GM23338 (cell line): ENCODE measurements around the gene TCERG1L.

Experiments used
- EZH2 ChIP-seq: fragments of 200-600 bp; sonication (generic); IDR thresholded peaks from one replicate; pipeline ENCODE4 v1.8.0; 2017; ENCODE audit warnings: antibody characterized with exemption, mild to moderate bottlenecking, low read depth; ENCODE audit not compliant: unreplicated experiment
- EZH2phosphoT487 ChIP-seq: fragments of 200-600 bp; sonication (generic); IDR thresholded peaks from one replicate; pipeline ENCODE4 v1.8.1; 2018; ENCODE audit warnings: antibody characterized with exemption; ENCODE audit not compliant: unreplicated experiment
- JUNB ChIP-seq: IDR thresholded peaks from one replicate; pipeline ENCODE4 v1.6.1; 2016; ENCODE audit warnings: antibody characterized with exemption; ENCODE audit not compliant: unreplicated experiment
- NANOG ChIP-seq: IDR thresholded peaks from 2 replicates; pipeline ENCODE4 v1.6.1; 2016; ENCODE audit warnings: antibody characterized with exemption, borderline replicate concordance
- POLR2AphosphoS5 ChIP-seq: IDR thresholded peaks from 2 replicates; pipeline ENCODE4 v1.6.1; 2016; ENCODE audit warnings: antibody characterized with exemption, low read depth
- REST ChIP-seq: IDR thresholded peaks from one replicate; pipeline ENCODE4 v1.6.1; 2018; ENCODE audit warnings: antibody characterized with exemption; ENCODE audit not compliant: unreplicated experiment
- STAT1 ChIP-seq: IDR thresholded peaks from one replicate; pipeline ENCODE4 v1.6.1; 2016; ENCODE audit warnings: antibody characterized with exemption; ENCODE audit not compliant: unreplicated experiment
- ZNF114 ChIP-seq: fragments of 250-450 bp; sonication (Bioruptor Pico); IDR thresholded peaks from 2 replicates; pipeline ENCODE4 v1.5.0; 2020; ENCODE audit warnings: mild to moderate bottlenecking, moderate library complexity
- ZNF331 ChIP-seq: fragments of 250-450 bp; sonication (Bioruptor Pico); IDR thresholded peaks from 2 replicates; pipeline ENCODE4 v1.5.0; 2020; ENCODE audit warnings: low read depth, mild to moderate bottlenecking, moderate library complexity
- TF ChIP-seq, protein P1 (sequence below), 2 experiments: fragments of 200-600 bp in 1 of 2; sonication (generic) in 1 of 2; conservative IDR thresholded peaks; 2 replicates each; pipeline versions ENCODE4 v1.5.1 to v1.6.1; 2016 to 2017; ENCODE audit warnings: antibody characterized with exemption in 2 of 2, low read depth in 2 of 2, mild to moderate bottlenecking in 2 of 2, moderate library complexity in 1 of 2
- TF ChIP-seq, protein P2 (sequence below): fragments of 250-450 bp; sonication (Bioruptor Pico); IDR thresholded peaks from 2 replicates; pipeline ENCODE4 v1.5.0; 2020; ENCODE audit warnings: mild to moderate bottlenecking, moderate library complexity

DNA sequence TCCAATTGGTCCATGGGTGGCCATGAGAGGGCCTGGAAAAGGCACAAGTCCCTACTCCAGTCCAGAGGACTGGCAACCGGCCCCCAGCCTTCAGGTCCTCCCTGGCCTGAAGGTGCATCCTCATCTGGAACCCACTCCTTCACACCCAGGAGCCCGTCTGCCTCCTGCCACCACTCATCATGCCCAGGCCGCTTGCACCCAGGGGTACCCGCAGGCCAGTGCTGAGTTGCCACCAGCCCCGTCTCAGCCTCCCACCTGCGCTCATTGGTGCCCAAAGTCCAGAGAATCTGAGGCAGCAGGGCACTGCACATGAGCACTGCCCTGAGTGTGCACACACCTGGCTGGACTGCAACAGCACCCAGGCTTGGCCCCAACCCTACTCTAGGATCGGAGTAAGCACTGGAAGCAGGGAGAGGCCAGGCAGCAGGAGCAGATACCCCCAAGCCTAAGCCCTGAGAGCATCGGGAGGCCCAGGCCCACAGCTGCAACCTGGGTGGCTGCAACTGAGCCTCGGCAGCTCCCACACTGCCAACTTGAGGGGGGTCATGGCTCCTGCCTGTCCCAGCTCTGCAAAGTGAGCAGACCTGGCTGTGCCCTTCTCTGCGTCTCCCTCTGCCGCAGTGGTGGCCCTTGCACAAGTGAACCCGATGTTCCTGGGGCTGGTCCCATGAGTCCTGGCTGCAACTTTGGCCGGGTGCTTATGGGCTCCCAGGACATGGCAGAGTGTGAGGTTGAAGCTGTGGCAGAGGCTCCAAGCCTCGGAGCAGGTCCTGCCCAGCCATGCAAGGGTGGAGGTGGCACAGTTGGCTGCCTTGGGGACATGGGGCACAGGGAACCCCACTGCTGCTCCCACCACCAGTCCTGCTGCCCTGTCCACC lies 44.3 kb downstream of the TCERG1L start:
- no peak for TF ChIP-seq EZH2
- TF ChIP-seq, protein P1, sequence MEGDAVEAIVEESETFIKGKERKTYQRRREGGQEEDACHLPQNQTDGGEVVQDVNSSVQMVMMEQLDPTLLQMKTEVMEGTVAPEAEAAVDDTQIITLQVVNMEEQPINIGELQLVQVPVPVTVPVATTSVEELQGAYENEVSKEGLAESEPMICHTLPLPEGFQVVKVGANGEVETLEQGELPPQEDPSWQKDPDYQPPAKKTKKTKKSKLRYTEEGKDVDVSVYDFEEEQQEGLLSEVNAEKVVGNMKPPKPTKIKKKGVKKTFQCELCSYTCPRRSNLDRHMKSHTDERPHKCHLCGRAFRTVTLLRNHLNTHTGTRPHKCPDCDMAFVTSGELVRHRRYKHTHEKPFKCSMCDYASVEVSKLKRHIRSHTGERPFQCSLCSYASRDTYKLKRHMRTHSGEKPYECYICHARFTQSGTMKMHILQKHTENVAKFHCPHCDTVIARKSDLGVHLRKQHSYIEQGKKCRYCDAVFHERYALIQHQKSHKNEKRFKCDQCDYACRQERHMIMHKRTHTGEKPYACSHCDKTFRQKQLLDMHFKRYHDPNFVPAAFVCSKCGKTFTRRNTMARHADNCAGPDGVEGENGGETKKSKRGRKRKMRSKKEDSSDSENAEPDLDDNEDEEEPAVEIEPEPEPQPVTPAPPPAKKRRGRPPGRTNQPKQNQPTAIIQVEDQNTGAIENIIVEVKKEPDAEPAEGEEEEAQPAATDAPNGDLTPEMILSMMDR (conservative IDR thresholded peaks at IDR 0.05; ENCODE audit: low read depth in 2 of 2): no peak
- TF ChIP-seq ZNF331 (CRISPR knock-in tag): no peak
- no peak for TF ChIP-seq REST
- no peak for TF ChIP-seq NANOG
- TF ChIP-seq EZH2phosphoT487: no peak
- TF ChIP-seq POLR2AphosphoS5: no peak
- no peak for TF ChIP-seq ZNF114
- no peak for TF ChIP-seq STAT1
- no peak for TF ChIP-seq JUNB
- TF ChIP-seq, protein P2, sequence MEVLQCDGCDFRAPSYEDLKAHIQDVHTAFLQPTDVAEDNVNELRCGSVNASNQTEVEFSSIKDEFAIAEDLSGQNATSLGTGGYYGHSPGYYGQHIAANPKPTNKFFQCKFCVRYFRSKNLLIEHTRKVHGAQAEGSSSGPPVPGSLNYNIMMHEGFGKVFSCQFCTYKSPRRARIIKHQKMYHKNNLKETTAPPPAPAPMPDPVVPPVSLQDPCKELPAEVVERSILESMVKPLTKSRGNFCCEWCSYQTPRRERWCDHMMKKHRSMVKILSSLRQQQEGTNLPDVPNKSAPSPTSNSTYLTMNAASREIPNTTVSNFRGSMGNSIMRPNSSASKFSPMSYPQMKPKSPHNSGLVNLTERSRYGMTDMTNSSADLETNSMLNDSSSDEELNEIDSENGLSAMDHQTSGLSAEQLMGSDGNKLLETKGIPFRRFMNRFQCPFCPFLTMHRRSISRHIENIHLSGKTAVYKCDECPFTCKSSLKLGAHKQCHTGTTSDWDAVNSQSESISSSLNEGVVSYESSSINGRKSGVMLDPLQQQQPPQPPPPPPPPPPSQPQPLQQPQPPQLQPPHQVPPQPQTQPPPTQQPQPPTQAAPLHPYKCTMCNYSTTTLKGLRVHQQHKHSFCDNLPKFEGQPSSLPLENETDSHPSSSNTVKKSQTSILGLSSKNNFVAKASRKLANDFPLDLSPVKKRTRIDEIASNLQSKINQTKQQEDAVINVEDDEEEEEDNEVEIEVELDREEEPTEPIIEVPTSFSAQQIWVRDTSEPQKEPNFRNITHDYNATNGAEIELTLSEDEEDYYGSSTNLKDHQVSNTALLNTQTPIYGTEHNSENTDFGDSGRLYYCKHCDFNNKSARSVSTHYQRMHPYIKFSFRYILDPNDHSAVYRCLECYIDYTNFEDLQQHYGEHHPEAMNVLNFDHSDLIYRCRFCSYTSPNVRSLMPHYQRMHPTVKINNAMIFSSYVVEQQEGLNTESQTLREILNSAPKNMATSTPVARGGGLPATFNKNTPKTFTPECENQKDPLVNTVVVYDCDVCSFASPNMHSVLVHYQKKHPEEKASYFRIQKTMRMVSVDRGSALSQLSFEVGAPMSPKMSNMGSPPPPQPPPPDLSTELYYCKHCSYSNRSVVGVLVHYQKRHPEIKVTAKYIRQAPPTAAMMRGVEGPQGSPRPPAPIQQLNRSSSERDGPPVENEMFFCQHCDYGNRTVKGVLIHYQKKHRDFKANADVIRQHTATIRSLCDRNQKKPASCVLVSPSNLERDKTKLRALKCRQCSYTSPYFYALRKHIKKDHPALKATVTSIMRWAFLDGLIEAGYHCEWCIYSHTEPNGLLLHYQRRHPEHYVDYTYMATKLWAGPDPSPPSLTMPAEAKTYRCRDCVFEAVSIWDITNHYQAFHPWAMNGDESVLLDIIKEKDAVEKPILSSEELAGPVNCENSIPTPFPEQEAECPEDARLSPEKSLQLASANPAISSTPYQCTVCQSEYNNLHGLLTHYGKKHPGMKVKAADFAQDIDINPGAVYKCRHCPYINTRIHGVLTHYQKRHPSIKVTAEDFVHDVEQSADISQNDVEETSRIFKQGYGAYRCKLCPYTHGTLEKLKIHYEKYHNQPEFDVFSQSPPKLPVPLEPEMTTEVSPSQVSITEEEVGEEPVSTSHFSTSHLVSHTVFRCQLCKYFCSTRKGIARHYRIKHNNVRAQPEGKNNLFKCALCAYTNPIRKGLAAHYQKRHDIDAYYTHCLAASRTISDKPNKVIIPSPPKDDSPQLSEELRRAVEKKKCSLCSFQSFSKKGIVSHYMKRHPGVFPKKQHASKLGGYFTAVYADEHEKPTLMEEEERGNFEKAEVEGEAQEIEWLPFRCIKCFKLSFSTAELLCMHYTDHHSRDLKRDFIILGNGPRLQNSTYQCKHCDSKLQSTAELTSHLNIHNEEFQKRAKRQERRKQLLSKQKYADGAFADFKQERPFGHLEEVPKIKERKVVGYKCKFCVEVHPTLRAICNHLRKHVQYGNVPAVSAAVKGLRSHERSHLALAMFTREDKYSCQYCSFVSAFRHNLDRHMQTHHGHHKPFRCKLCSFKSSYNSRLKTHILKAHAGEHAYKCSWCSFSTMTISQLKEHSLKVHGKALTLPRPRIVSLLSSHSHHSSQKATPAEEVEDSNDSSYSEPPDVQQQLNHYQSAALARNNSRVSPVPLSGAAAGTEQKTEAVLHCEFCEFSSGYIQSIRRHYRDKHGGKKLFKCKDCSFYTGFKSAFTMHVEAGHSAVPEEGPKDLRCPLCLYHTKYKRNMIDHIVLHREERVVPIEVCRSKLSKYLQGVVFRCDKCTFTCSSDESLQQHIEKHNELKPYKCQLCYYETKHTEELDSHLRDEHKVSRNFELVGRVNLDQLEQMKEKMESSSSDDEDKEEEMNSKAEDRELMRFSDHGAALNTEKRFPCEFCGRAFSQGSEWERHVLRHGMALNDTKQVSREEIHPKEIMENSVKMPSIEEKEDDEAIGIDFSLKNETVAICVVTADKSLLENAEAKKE (CRISPR knock-in tag): no peak
